22Rv1 (cell line): Measurements from ENCODE around the gene PCDHB16.

ENCODE experiments used
- ZFX ChIP-seq: fragments of 450-650 bp; IDR thresholded peaks from 2 replicates; pipeline ENCODE4 v1.6.1; 2017; ENCODE audit warnings: antibody characterized with exemption, borderline replicate concordance
- TF ChIP-seq, protein P1 (sequence below): fragments of 450-650 bp; IDR thresholded peaks from 2 replicates; pipeline ENCODE4 v1.5.1; 2017; ENCODE audit warnings: mild to moderate bottlenecking

- TF ChIP-seq, protein P1, sequence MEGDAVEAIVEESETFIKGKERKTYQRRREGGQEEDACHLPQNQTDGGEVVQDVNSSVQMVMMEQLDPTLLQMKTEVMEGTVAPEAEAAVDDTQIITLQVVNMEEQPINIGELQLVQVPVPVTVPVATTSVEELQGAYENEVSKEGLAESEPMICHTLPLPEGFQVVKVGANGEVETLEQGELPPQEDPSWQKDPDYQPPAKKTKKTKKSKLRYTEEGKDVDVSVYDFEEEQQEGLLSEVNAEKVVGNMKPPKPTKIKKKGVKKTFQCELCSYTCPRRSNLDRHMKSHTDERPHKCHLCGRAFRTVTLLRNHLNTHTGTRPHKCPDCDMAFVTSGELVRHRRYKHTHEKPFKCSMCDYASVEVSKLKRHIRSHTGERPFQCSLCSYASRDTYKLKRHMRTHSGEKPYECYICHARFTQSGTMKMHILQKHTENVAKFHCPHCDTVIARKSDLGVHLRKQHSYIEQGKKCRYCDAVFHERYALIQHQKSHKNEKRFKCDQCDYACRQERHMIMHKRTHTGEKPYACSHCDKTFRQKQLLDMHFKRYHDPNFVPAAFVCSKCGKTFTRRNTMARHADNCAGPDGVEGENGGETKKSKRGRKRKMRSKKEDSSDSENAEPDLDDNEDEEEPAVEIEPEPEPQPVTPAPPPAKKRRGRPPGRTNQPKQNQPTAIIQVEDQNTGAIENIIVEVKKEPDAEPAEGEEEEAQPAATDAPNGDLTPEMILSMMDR = peak; percentile 73
- TF ChIP-seq ZFX = no peak
Measured at GRCh38 chr5:141223112-141223783, 41.1 kb downstream of the PCDHB16 start, which contains the start of gene PCDHB14.
